Amygdala (tissue), 56 donors: ENCODE measurements around the gene DIP2C.
"Not testable (repeated sequence)": the region's sequence is repeated elsewhere in the genome, so short reads cannot be mapped to it uniquely, and the experiment has no call there.

Source experiments
- DNase-seq, 56 donors: peaks; one replicate each; lab custom pipeline; 2025; lab: John Stamatoyannopoulos, UW

The DIP2C gene

DNA sequence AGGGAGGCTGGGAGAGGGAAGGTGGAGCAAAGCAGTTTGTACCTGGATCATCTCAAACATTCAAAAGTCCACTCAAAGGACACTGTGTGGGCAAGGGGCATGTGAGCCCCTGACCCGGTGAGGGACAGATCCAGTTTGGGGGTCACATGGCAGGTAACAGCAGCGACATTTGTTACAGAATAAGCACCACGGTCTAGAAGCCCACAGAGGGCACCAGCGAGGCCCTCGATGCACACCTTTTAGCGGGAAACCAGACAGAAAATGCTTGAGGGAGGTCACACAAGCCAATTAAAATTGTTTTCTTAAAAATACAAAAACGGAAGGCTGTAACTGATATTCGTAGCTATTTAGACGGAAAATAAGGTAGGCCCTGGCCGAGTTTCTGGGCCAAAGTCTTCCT, 409.8 kb downstream of the DIP2C start:
- no peak for DNase-seq

DNA sequence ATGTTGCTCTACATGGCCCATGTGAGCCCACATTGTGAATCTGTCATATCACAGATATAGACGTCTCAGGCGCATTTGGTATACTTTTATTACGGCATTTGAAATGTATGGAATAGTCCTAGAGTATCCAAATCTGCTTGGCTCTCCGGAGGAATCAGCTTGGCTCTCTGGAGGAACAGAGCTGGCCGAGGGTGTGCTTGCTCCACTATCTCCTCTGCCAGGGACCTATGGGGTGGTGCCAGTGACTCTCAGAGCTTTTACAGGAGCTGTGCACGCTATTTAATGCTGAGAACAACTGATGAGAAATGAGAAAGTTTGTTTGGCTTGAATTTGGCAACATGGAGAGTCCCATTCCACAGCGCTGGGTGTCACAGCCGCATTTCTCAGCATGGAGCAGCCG, 410.2 kb downstream of the DIP2C start:
- DNase-seq: no peak

DNA sequence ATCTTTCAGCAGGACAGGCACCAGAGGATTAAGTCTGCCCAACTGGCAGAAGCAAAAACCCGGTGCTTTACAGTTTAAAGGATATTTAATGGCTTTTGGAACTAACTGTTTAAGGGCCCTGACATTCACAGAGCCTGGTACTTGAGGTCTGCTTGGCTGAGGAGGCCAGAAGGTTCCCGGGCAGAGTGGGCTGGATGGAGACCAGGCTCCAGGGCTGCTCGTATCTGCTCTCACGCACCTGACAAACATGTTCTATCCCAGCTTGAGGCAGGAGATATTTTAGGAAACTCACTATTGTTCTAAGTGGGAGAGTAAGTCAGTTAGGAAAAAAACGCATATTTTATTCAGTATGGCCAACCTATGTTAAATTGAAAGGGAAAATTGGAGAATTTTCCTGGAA, 410.8 kb downstream of the DIP2C start:
- no peak for DNase-seq

DNA sequence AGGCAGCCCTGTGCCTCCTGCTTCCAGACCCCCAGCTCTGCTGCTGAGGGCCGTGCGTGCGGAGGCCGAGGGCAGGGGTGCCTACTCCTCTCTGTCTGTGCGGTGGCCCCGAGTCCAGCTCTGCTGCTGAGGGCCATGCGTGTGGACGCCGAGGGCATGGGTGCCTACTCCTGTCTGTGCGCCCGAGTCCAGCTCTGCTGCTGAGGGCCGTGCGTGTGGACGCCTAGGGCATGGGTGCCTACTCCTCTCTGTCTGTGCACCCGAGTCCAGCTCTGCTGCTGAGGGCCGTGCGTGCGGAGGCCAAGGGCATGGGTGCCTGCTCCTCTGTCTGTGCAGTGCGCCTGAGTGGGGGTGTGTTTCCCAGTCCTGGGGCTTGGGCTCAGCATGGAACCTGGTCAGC, 411.5 kb downstream of the DIP2C start:
- no peak for DNase-seq

DNA sequence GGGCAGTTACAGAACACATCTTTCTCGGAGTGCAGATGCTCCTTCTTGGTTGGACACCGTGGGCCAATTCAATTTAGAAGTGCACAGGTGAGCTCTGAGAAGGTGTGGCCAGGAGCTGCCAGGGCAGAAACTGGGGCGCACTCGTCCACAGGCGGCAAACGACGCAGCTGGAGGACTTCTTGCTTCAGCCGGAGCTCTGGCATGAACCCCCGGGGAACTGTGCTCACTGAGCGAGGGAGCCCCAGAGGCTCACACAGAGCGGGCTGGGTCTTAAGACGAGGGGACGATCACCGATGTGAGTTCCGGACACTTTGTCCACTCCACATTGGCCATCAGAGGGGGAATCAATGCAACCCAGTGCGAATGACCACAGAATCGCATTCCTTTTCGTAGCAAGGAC, 413.8 kb downstream of the DIP2C start:
- DNase-seq: no peak

DNA sequence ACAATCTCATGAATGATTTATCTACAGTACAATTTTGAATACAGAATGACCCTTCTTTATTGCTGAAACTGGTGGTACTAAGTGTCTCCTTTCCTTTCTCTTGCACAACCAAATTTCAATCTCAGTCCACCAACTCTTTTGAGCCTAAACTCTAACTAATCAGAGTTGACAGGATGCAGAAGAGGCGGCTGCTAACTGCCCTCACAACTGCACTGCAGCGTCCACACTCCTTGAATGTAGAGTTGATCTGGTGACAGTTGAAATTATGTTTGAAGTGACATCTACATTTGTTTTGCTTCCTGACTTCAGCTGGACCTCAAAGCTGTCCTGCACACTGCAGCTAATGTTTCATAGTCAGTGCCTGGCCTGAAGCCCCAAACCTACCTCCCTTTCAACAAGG, 414.6 kb downstream of the DIP2C start:
- no peak for DNase-seq

DNA sequence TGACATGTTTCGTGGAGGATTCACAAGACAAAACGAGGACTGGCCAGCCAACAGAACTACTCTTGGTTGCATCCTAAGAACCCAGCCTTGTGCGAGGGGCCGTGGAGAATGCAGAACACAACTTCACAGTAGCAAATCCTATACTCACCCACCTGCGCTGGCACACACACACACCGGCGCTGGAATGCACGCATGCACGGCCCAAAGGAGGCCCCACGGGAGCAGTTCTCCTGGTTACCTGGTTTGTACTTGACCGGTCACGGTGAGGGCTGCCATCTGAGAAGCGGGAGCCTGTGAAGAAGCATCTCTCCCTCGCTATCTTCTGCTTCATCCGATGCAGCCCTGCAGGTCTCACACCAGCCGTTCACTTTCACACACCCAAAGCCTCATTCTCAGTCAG, 416.4 kb downstream of the DIP2C start:
- DNase-seq: no peak

DNA sequence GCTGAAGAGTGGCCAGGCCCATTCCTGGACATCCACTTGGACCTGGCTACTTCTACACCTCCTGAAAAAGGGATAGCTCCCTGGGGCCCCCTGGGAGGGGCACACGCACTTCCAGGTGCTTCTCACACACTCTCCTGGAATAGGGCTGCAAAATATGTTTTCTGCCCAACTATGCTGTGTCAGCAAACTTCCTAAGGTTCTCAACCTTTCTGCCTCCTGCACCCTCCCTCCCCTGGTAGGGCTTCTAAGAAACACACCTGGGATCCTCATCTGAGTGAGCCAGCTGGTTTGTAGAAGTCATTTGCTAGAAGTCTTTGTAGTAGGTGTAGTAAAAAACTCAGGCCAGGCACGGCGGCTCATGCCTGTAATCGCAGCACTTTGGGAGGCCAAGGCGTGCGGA, 417.7 kb downstream of the DIP2C start:
- no peak for DNase-seq

DNA sequence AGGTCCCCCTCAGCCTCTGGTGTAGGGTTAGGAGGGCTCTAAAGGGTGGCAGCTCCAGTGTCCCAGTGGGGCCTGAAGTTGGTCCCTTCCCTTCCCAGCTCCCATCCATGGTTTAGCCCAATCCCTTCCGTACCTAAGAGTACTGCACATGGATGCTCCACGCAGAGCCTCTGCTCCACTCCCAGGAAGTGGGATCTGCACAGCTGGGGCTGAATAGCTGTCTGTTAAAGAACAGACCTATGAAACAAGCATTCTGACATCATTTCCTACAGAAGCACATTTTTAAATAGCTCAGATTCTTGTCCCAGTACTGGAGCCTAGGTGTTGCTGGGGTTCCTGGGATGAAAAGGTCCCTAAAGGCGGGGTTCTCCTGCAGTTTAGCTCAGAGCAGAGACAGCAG, 418.3 kb downstream of the DIP2C start:
- no peak for DNase-seq

DNA sequence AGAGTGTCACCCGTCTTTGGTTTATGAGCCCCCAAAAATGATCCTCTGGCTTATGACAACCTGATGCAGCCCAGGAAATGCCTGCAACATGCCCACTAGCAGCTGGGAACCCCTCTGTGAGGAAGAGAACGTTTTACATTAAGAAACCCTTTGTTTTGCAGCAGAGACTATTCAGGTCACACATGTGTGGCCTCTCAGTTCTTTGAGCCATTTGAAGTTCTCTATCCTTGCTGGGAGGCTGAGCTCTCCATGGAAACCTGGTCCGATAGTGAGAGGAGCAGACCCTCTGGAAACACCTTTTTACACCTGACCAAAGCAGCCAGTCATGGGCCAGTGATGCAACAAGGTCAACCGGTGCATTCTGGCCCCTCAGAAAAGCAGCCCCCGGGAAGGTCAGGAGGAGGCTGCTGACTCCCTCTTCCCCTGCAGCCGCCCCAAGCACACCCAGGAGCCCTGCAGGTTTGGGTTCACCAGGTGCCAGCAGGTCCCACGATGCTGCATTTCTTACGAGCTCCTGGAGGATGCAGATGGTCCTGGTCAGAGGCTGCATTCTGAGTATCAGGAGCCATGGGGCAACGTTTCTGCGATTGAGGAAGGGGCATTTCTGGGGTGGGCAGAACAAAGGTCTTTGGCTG, 419.9 kb downstream of the DIP2C start:
- DNase-seq: no peak

DNA sequence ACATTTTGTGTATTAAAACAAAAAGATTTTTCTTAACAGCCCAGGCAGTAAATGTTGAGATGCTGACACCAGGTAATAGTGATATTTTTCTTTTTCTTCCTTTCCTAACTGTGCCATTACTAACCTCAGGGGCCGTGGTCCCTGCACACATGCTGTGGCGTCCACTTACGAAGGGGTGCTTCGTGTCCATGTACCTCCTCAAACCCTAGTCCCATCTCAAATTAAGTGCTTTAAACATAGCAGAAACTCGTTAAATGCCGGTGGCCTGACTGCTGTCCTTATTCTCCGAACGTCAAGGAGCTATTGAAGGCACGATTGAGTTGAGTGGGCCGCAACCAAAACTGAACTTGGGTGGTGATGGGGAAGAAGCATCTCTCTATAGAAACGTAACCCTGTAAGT, 421.8 kb downstream of the DIP2C start:
- DNase-seq: no peak

DNA sequence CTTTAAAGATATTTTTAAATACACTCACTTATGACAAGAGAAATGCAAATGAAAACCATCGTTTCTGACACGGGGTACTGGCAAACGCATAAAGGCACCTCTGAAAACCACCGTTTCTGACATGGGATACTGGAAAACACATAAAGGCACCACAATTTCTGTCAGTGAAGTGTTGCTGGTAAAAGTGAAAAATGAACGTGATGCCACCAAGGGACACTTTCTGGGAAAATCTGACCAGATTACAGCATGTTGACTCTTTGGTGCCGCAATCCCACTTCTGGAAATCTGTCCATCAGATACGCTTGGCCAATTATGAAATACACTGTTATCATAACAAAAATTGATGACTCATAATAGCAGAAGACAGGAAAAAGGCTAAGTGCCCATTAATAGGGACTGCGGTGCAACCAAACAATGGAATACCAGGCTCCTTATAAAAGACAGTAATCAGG, 422.5 kb downstream of the DIP2C start:
- DNase-seq: peak in 1 of 56 donors; percentile 2

DNA sequence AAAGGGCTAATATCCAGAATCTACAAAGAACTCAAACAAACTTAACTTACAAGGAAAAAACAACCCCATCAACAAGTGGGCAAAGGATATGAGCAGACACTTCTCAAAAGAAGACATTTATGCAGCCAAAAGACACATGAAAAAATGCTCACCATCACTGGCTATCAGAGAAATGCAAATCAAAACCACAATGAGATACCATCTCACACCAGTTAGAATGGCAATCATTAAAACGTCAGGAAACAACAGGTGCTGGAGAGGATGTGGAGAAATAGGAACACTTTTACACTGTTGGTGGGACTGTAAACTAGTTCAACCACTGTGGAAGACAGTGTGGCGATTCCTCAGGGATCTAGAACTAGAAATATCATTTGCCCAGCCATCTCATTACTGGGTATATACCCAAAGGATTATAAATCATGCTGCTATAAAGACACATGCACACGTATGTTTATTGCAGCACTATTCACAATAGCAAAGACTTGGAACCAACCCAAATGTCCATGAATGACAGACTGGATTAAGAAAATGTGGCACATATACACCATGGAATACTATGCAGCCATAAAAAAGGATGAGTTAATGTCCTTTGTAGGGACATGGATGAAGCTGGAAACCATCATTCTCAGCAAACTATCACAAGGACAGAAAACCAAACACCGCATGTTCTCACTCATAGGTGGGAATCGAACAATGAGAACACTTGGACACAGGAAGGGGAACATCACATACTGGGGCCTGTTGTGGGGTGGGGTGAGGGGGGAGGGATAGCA, 423.5 kb downstream of the DIP2C start:
- not testable (repeated sequence) for DNase-seq

DNA sequence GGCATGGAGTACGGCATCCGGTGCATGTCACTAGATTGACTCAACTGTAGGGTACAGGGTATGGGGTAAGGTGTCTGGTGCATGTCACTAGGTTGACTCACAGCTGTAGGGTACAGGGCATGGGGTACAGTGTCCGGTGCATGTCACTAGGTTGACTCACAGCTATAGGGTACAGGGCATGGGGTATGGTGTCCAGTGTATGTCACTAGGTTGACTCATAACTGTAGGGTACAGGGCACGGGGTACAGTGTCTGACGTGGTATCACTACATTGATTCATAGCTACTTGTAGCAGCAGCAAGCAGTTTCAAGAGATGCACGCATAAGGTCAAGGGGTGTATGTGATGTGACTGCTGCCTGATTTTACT, 424.4 kb downstream of the DIP2C start:
- not testable (repeated sequence) for DNase-seq

DNA sequence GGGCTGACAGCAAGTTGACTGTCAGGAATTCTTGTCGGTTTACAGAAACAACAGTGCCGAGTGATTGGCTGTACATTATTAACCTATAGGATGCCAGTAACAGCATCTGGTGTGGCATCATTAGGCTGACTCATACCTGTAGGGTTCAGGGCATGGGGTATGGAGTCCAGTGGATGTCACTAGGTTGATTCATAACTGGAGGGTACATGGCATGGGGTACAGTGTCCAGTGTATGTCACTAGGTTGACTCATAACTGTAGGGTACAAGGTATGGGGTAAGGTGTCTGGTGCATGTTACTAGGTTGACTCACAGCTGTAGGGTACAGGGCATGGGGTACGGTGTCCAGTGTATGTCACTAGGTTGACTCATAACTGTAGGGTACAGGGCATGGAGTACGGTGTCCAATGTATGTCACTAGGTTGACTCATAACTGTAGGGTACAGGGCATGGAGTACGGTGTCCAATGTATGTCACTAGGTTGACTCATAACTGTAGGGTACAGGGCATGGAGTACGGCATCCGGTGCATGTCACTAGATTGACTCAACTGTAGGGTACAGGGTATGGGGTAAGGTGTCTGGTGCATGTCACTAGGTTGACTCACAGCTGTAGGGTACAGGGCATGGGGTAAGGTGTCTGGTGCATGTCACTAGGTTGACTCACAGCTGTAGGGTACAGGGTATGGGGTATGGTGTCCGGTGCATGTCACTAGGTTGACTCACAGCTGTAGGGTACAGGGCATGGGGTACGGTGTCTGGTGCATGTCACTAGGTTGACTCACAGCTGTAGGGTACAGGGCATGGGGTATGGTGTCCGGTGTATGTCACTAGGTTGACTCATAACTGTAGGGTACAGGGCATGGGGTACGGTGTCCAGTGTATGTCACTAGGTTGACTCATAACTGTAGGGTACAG, 425.1 kb downstream of the DIP2C start:
- not testable (repeated sequence) for DNase-seq

DNA sequence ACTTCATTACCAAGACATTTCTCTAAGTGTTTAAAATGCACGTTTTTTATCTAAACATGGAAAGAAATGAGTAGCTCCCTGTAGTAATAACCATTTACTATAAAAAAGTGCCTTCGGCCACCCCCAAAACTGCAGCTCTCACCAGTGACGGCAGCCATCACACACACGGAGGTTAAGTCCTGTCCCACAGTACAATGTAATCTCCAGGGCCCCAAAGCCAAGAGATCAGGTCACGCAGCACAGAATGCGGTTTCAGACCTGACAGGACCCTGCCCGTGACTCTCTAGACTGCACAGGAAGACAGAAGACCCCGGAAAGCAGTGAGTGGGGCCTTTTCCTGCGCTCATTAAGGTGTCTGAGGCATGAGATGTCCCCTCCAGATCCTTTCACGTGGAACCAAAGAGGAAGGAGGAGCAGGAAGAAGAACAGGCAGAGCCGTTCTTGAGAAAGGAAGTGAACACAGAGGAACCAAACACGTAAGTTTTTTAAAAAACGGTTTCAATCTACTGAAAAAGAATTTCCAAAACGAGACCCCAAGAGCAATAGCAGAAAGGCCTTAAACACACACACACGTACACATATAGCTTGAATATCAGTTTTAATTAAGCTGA, 428.5 kb downstream of the DIP2C start:
- no peak for DNase-seq

DNA sequence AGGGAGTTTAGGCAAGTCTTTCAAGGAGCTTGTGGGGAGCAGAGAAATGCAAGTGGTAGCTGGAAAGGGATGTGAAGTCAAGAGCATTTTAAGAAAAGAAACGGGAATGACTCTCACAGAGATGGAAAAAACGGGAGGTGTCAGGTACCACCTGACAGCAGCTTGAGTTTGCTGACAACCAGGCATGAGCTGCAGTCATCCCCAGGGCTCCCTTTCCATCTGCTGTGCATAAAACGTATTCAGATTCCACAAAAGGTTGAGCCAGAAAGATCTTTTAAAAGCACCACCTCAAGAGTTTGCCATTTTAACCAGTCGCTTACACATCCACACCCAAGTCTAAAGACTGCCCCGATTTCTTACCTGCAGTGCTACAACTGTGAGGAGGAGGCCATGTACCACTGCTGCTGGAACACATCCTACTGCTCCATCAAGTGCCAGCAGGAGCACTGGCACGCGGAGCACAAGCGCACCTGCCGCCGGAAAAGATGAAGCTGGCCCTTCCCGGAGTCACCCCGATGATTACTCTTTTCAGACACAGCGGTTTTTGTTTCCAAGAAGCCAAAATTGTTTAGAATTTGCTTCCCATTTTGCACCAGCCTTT, 437.4 kb downstream of the DIP2C start:
- DNase-seq: no peak

DNA sequence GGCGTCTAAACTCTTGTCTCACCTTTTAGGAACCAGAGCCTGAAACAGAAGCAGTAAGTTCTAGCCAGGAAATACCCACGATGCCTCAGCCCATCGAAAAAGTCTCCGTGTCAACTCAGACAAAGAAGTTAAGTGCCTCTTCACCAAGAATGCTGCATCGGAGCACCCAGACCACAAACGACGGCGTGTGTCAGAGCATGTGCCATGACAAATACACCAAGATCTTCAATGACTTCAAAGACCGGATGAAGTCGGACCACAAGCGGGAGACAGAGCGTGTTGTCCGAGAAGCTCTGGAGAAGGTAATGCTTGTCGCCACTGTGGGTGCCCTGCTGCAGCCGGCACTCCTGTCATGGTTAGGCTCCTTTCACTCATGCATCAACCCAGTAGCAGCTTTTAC, 441.2 kb downstream of the DIP2C start:
- no peak for DNase-seq

DNA sequence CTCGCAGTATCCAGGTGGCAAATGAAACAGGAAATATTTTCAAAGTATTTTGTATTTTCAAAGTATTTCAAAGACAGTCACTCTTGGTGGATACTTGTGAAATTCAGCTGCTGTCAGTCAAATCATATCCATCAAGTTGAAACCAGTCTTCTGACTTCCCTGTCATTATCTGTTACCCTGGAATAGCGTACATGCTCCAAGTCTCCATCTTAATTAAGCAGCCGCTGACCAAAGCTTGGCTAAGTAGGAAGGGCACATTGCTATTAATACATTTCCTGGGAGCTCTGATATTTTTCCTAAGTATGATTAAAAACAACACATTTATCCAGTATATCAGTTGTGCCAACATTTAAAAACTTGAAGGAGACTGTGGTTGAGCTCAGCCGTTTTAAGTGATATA, 442.0 kb downstream of the DIP2C start:
- no peak for DNase-seq

DNA sequence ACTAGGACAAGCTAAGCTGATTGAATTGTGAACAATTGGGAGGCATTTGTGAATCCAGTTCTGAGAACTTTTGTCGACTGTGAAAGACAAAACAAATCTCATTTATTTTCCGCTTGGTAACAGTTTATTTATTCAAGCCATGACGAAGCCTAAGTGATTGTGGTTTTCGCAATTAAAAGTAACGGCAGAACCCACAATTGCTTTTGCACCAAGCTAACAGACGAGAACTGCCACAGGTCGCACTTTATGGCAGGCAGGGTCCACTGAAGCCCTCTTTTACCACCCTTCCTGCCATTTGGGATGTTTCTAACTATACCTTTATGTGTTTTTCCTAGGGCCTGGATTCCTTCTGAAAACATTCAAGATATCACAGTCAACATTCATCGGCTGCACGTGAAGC, 443.0 kb downstream of the DIP2C start:
- DNase-seq: no peak

DNA sequence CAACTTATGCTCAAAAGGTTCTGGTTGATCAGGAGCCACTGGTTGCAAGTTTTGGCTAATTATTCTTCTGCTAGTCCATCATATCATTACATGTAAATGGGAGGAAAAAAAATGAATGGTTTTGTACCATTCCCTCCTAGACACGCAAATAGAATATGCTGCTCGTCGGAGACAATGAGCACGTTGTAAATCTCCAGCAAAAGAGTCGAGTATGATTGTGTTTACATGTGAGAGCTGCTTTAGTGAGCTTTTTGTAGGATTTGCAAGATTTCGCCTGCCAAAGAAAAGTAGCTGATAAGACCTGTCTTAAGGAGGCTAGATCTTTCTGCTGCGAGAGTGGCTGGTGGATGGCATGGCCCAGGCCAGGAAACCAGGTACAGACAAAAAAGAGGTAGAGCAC, 445.2 kb downstream of the DIP2C start:
- DNase-seq: peak in 1 of 56 donors; percentile 11
